Measurements from ENCODE around the gene NCBP3. TPM values are rescaled to one million over a fixed set of nuclear protein-coding genes. Genes with fewer than 3 reads are reported as not detected.

Gene NCBP3
- total and polyA plus RNA-seq, 2 of the 8 experiments (the other 6 are each of a cell fraction or from before 2014, with no cell fraction given): 19.6 to 46.1 TPM

- DNase-seq (ENCODE audit: low read depth in 1 of 2, low spot score in 2 of 2) (no peak), FAIRE-seq (peak; percentile 94)
- H3K4ac ChIP-seq (replicated peaks; ENCODE audit: insufficient read length, low read depth, low read length): no peak overlapping the region
- 0 out of 2 replicates have a peak, but pooled peaks cover 3% of the 10 kb centered on the region for H3K23me2 ChIP-seq (ENCODE audit: low read depth, low read length)
- no peak overlapping the region; a peak in 1 of 4 replicates for H3K4me2 ChIP-seq (ENCODE audit: insufficient read depth in 1 of 2, low read depth in 2 of 2, low read length in 2 of 2)
- 0 out of 7 replicates have a peak, but pooled peaks cover 0 to 3% (median 0%) of the 10 kb centered on the region in 4 experiments for H3K4me1 ChIP-seq (replicated peaks in 1 of 4; ENCODE audit: control insufficient read depth in 3 of 4, insufficient read depth in 4 of 4, low read length in 3 of 4)
- H2BK12ac ChIP-seq (ENCODE audit: low read depth, low read length): no peak overlapping the region
- H4K91ac ChIP-seq (replicated peaks; ENCODE audit: insufficient read length, low read length): no peak overlapping the region
- POLR2A ChIA-PET (ENCODE audit: partially characterized antibody): interaction anchor here (0.6 to 2.6 kb wide), 10 partner anchors 9 to 234 kb away, joined by 3 to 9 read pairs (median 3); partner anchors contain the start of gene HASPIN
- peaks cover 8 to 35% (median 26%) of the 10 kb centered on the region in 4 experiments; a peak in 7 of 8 replicates for H3K36me3 ChIP-seq (ENCODE audit: control insufficient read depth in 2 of 4, insufficient read depth in 4 of 4, low read length in 3 of 4)
- H3K4me3 ChIP-seq (ENCODE audit: extremely low read depth in 1 of 4, insufficient read depth in 2 of 4, low read depth in 3 of 4, low read length in 4 of 4): no peak overlapping the region
- no peak overlapping the region for H2BK120ac ChIP-seq (replicated peaks; ENCODE audit: low read depth, low read length)
- no peak overlapping the region for H3K23ac ChIP-seq (ENCODE audit: insufficient read length)
- H4K8ac ChIP-seq (ENCODE audit: extremely low read depth, insufficient read depth, low read length): no peak overlapping the region
- H4K5ac ChIP-seq (ENCODE audit: insufficient read length, low read depth, low read length): no peak overlapping the region
- H3K9me3 ChIP-seq (ENCODE audit: insufficient read depth in 2 of 2, low read depth in 1 of 2, low read length in 1 of 2): no peaks in the 10 kb centered on the region
- CTCF ChIA-PET (ENCODE audit: partially characterized antibody): interaction anchor here (0.6 to 6.0 kb wide), 26 partner anchors 11 to 260 kb away, joined by 3 to 75 read pairs (median 5); partner anchors contain the start of genes HASPIN and P2RX1
- no peak overlapping the region for H2BK5ac ChIP-seq (ENCODE audit: low read depth, low read length)
- no peak overlapping the region for H3K18ac ChIP-seq (ENCODE audit: extremely low read depth, low read length)
- no peaks in the 10 kb centered on the region for H3K27me3 ChIP-seq (replicated peaks in 1 of 4; ENCODE audit: control insufficient read depth in 3 of 4, extremely low read depth in 1 of 4, insufficient read depth in 3 of 4, low read length in 3 of 4)
- H2BK20ac ChIP-seq (ENCODE audit: low read length): no peak overlapping the region
- H2BK15ac ChIP-seq (ENCODE audit: low read length): no peak overlapping the region
- H3K9ac ChIP-seq (replicated peaks in 1 of 4; ENCODE audit: extremely low read depth in 1 of 4, low read depth in 3 of 4, low read length in 3 of 4): no peak overlapping the region
- no peak overlapping the region for H3K56ac ChIP-seq (replicated peaks; ENCODE audit: insufficient read length, low read depth, low read length)
- 49% methylated on average over 3 of the region's 3 CpGs; no CpG with 5 or more reads in 1 of the 2 experiments for WGBS, 2 experiments (ENCODE audit: extremely low coverage in 1 of 2, insufficient coverage in 1 of 2, insufficient read length in 1 of 2, insufficient replicate concordance in 2 of 2, low coverage in 1 of 2, low lambda C conversion rate in 2 of 2, missing lambda C conversion rate in 1 of 2)
- H2AFZ ChIP-seq (ENCODE audit: low read length): no peak overlapping the region
- peaks cover 2% of the 10 kb centered on the region; the same call in 1 of the 2 replicates for H3K79me1 ChIP-seq (ENCODE audit: low read depth, low read length)
- no peak overlapping the region for H3K27ac ChIP-seq (ENCODE audit: low read depth, low read length)
- peaks cover 7 to 38% of the 10 kb centered on the region in 2 experiments; a peak in 3 of 4 replicates for H3K79me2 ChIP-seq (ENCODE audit: control insufficient read depth in 1 of 2, insufficient read depth in 2 of 2, low read length in 2 of 2)
- H4K20me1 ChIP-seq (replicated peaks in 1 of 2; ENCODE audit: control insufficient read depth in 1 of 2, insufficient read depth in 2 of 2, low read length in 2 of 2): peaks cover 6 to 8% of the 10 kb centered on the region in 2 experiments
- H3K14ac ChIP-seq (ENCODE audit: insufficient read length): no peak overlapping the region
- no peak overlapping the region for H2AK5ac ChIP-seq (ENCODE audit: low read depth, low read length)
- peak; percentile 59; the same call in 1 of the 2 replicates for TF ChIP-seq TEAD4 (IDR thresholded peaks at IDR 0.05; ENCODE audit: low read depth, low read length)
- TF ChIP-seq USF2 (IDR thresholded peaks at IDR 0.05; ENCODE audit: low read length): no peak
- no peak for TF ChIP-seq POLR2A (IDR thresholded peaks at IDR 0.05; ENCODE audit: control extremely low read depth in 1 of 2, low read depth in 2 of 2, low read length in 2 of 2)
- no peak for TF ChIP-seq CHD2 (IDR thresholded peaks at IDR 0.05; ENCODE audit: low read length)
- no peak for TF ChIP-seq SP2 (IDR thresholded peaks at IDR 0.05; ENCODE audit: low read length)
- TF ChIP-seq KDM5A (IDR thresholded peaks at IDR 0.05; ENCODE audit: low read length): no peak
- no peak for TF ChIP-seq BACH1 (IDR thresholded peaks at IDR 0.05; ENCODE audit: low read length)
- TF ChIP-seq SP4 (IDR thresholded peaks at IDR 0.05; ENCODE audit: low read length): no peak
- peak; percentile 52 to 62; a peak in 3 of 4 replicates for TF ChIP-seq RAD21 (IDR thresholded peaks at IDR 0.05 in 1 of 2, conservative IDR thresholded peaks at IDR 0.05 in 1 of 2; ENCODE audit: low read depth in 2 of 2, low read length in 2 of 2)
- no peak for TF ChIP-seq BCL11A (IDR thresholded peaks at IDR 0.05; ENCODE audit: low read depth in 2 of 2, low read length in 2 of 2)
- TF ChIP-seq SRF (IDR thresholded peaks at IDR 0.05; ENCODE audit: low read depth, low read length): no peak
- no peak for TF ChIP-seq GABPA (IDR thresholded peaks at IDR 0.05; ENCODE audit: borderline replicate concordance, insufficient read depth, low read length)
Observed at GRCh38 chr17:3843935-3844516, 2.0 kb downstream of the NCBP3 start.
